ENCODE measurements around the gene RBM17.
"Not testable (repeated sequence)": the region's sequence is repeated elsewhere in the genome, so short reads cannot be mapped to it uniquely, and the experiment has no call there.

Gene RBM17

GRCh38 chr10:6140965-6141295 lies 52.1 kb downstream of the RBM17 start:
- H3K9me3 ChIP-seq (ENCODE audit: severe bottlenecking), result no peaks in the 10 kb centered on the region
- ATAC-seq (ENCODE audit: low read depth), result no peak
- peaks cover 9% of the 10 kb centered on the region for H3K4me1 ChIP-seq (ENCODE audit: insufficient read depth, poor library complexity, severe bottlenecking)
- no peak for TF ChIP-seq CTCF (IDR thresholded peaks at IDR 0.05; ENCODE audit: poor library complexity, severe bottlenecking)
- peak overlapping the region; percentile 30 for H3K4me3 ChIP-seq (ENCODE audit: severe bottlenecking)
- no peaks in the 10 kb centered on the region for H3K27me3 ChIP-seq (ENCODE audit: insufficient read depth, poor library complexity, severe bottlenecking)
- DNase-seq (ENCODE audit: low spot score), result no peak
- no peaks in the 10 kb centered on the region for H3K36me3 ChIP-seq (ENCODE audit: low read depth)
- H3K27ac ChIP-seq (ENCODE audit: poor library complexity, severe bottlenecking), result no peak overlapping the region

GRCh38 chr10:6141296-6142151 lies 52.7 kb downstream of the RBM17 start:
- Histone ChIP-seq H3K36me3 (ENCODE audit: low read depth) (no peaks in the 10 kb centered on the region), H3K4me3 (ENCODE audit: severe bottlenecking) (peak overlapping the region; percentile 30), H3K27ac (ENCODE audit: poor library complexity, severe bottlenecking) (peak overlapping the region; percentile 7), H3K27me3 (ENCODE audit: insufficient read depth, poor library complexity, severe bottlenecking) (no peaks in the 10 kb centered on the region), H3K4me1 (ENCODE audit: insufficient read depth, poor library complexity, severe bottlenecking) (peaks cover 8% of the 10 kb centered on the region), H3K9me3 (ENCODE audit: severe bottlenecking) (no peaks in the 10 kb centered on the region)
- peak; percentile 69 for ATAC-seq (ENCODE audit: low read depth)
- no peak for DNase-seq (ENCODE audit: low spot score)
- TF ChIP-seq CTCF (IDR thresholded peaks at IDR 0.05; ENCODE audit: poor library complexity, severe bottlenecking), result no peak

GRCh38 chr10:6142186-6142585 lies 53.4 kb downstream of the RBM17 start:
- not testable (repeated sequence) for H3K27me3 ChIP-seq (ENCODE audit: insufficient read depth, poor library complexity, severe bottlenecking); H3K9me3 ChIP-seq (ENCODE audit: severe bottlenecking); H3K4me1 ChIP-seq (ENCODE audit: insufficient read depth, poor library complexity, severe bottlenecking); H3K36me3 ChIP-seq (ENCODE audit: low read depth); H3K27ac ChIP-seq (ENCODE audit: poor library complexity, severe bottlenecking); H3K4me3 ChIP-seq (ENCODE audit: severe bottlenecking); ATAC-seq (ENCODE audit: low read depth); DNase-seq (ENCODE audit: low spot score)

- Histone ChIP-seq H3K9me3 (ENCODE audit: severe bottlenecking) (no peaks in the 10 kb centered on the region), H3K27ac (ENCODE audit: poor library complexity, severe bottlenecking) (no peak overlapping the region), H3K4me1 (ENCODE audit: insufficient read depth, poor library complexity, severe bottlenecking) (peaks cover 4% of the 10 kb centered on the region), H3K36me3 (ENCODE audit: low read depth) (no peaks in the 10 kb centered on the region), H3K27me3 (ENCODE audit: insufficient read depth, poor library complexity, severe bottlenecking) (no peaks in the 10 kb centered on the region), H3K4me3 (ENCODE audit: severe bottlenecking) (no peak overlapping the region)
- no peak for TF ChIP-seq CTCF (IDR thresholded peaks at IDR 0.05; ENCODE audit: poor library complexity, severe bottlenecking)
- DNase-seq (ENCODE audit: low spot score), result no peak
- ATAC-seq (ENCODE audit: low read depth), result no peak
These were observed 53.8 kb downstream of the RBM17 start for GRCh38 chr10:6142644-6143043.

GRCh38 chr10:6143181-6143580 lies 54.3 kb downstream of the RBM17 start:
- H3K4me1 ChIP-seq (ENCODE audit: insufficient read depth, poor library complexity, severe bottlenecking), result peaks cover 4% of the 10 kb centered on the region

More at GRCh38 chr10:6143181-6143580, 54.3 kb downstream of the RBM17 start:
- no peak for TF ChIP-seq CTCF (IDR thresholded peaks at IDR 0.05; ENCODE audit: poor library complexity, severe bottlenecking)
- no peak overlapping the region for H3K4me3 ChIP-seq (ENCODE audit: severe bottlenecking)
- H3K36me3 ChIP-seq (ENCODE audit: low read depth), result no peaks in the 10 kb centered on the region
- ATAC-seq (ENCODE audit: low read depth), result no peak
- no peak overlapping the region for H3K27ac ChIP-seq (ENCODE audit: poor library complexity, severe bottlenecking)
- no peaks in the 10 kb centered on the region for H3K27me3 ChIP-seq (ENCODE audit: insufficient read depth, poor library complexity, severe bottlenecking)
- H3K9me3 ChIP-seq (ENCODE audit: severe bottlenecking), result no peaks in the 10 kb centered on the region
- no peak for DNase-seq (ENCODE audit: low spot score)

All from RWPE2 (cell line).